ENCODE data around the gene MPG.

MPG gene

GRCh38 chr16:84718-85406 is 6.8 kb downstream of the MPG start:
- H3K27ac ChIP-seq (ENCODE audit: low read depth, low read length), result peak overlapping the region; percentile 50
- H3K9ac ChIP-seq (ENCODE audit: low read length), result no peak overlapping the region
- H3F3A ChIP-seq (ENCODE audit: insufficient read depth), result no peaks in the 10 kb centered on the region
- H3K9me2 ChIP-seq (replicated peaks; ENCODE audit: insufficient read depth, low read length), result no peaks in the 10 kb centered on the region
- H3K36me3 ChIP-seq (ENCODE audit: low read length), result no peaks in the 10 kb centered on the region
- H3K79me2 ChIP-seq (ENCODE audit: insufficient read depth, low read length), result no peaks in the 10 kb centered on the region
- H3K4me3 ChIP-seq (ENCODE audit: insufficient read depth, low read length, poor library complexity, severe bottlenecking), result no peak overlapping the region
- no peaks in the 10 kb centered on the region for H3K27me3 ChIP-seq (ENCODE audit: low read length)
- no peak overlapping the region for H2AFZ ChIP-seq (ENCODE audit: low read depth, low read length, severe bottlenecking)
- no peak overlapping the region for H3K4me2 ChIP-seq (ENCODE audit: low read depth, low read length, poor library complexity, severe bottlenecking)
- no peaks in the 10 kb centered on the region for H3K9me3 ChIP-seq (ENCODE audit: insufficient read depth, low read length)
- no peak for TF ChIP-seq EZH2phosphoT487 (conservative IDR thresholded peaks at IDR 0.05; ENCODE audit: low read length)
- TF ChIP-seq CTCF (IDR thresholded peaks at IDR 0.05; ENCODE audit: insufficient read depth, low read length, poor library complexity, severe bottlenecking), result no peak
- no peaks in the 10 kb centered on the region for H4K20me1 ChIP-seq (ENCODE audit: low read depth, low read length)

- Histone ChIP-seq H3F3A (ENCODE audit: insufficient read depth) (no peaks in the 10 kb centered on the region), H3K27ac (ENCODE audit: low read depth, low read length) (no peak overlapping the region), H2AFZ (ENCODE audit: low read depth, low read length, severe bottlenecking) (no peak overlapping the region), H3K9me2 (replicated peaks; ENCODE audit: insufficient read depth, low read length) (no peaks in the 10 kb centered on the region), H3K27me3 (ENCODE audit: low read length) (no peaks in the 10 kb centered on the region), H3K9me3 (ENCODE audit: insufficient read depth, low read length) (no peaks in the 10 kb centered on the region), H3K9ac (ENCODE audit: low read length) (no peak overlapping the region), H4K20me1 (ENCODE audit: low read depth, low read length) (no peaks in the 10 kb centered on the region), H3K36me3 (ENCODE audit: low read length) (no peaks in the 10 kb centered on the region), H3K4me2 (ENCODE audit: low read depth, low read length, poor library complexity, severe bottlenecking) (no peak overlapping the region), H3K4me3 (ENCODE audit: insufficient read depth, low read length, poor library complexity, severe bottlenecking) (no peak overlapping the region), H3K79me2 (ENCODE audit: insufficient read depth, low read length) (no peaks in the 10 kb centered on the region)
- TF ChIP-seq CTCF (IDR thresholded peaks at IDR 0.05; ENCODE audit: insufficient read depth, low read length, poor library complexity, severe bottlenecking) (no peak), EZH2phosphoT487 (conservative IDR thresholded peaks at IDR 0.05; ENCODE audit: low read length) (no peak)
Measured at GRCh38 chr16:85407-85782, 7.4 kb downstream of the MPG start.

GRCh38 chr16:85865-86264 is 7.8 kb downstream of the MPG start:
- Histone ChIP-seq H3K9me3 (ENCODE audit: insufficient read depth, low read length) (no peaks in the 10 kb centered on the region), H3K4me3 (ENCODE audit: insufficient read depth, low read length, poor library complexity, severe bottlenecking) (no peak overlapping the region), H3K27me3 (ENCODE audit: low read length) (no peaks in the 10 kb centered on the region), H3F3A (ENCODE audit: insufficient read depth) (no peaks in the 10 kb centered on the region), H3K4me2 (ENCODE audit: low read depth, low read length, poor library complexity, severe bottlenecking) (no peak overlapping the region), H3K9ac (ENCODE audit: low read length) (no peak overlapping the region), H3K27ac (ENCODE audit: low read depth, low read length) (no peak overlapping the region), H3K79me2 (ENCODE audit: insufficient read depth, low read length) (no peaks in the 10 kb centered on the region), H2AFZ (ENCODE audit: low read depth, low read length, severe bottlenecking) (no peak overlapping the region), H3K9me2 (replicated peaks; ENCODE audit: insufficient read depth, low read length) (no peaks in the 10 kb centered on the region), H4K20me1 (ENCODE audit: low read depth, low read length) (no peaks in the 10 kb centered on the region), H3K36me3 (ENCODE audit: low read length) (no peaks in the 10 kb centered on the region)
- no peak for TF ChIP-seq EZH2phosphoT487 (conservative IDR thresholded peaks at IDR 0.05; ENCODE audit: low read length)
- no peak for TF ChIP-seq CTCF (IDR thresholded peaks at IDR 0.05; ENCODE audit: insufficient read depth, low read length, poor library complexity, severe bottlenecking)
